Lung (tissue), 12 donors: ENCODE results near the gene OBSCN. TPM values are rescaled to one million over a fixed set of nuclear protein-coding genes. Genes with fewer than 3 reads are reported as not detected.
"Not testable (repeated sequence)": the region's sequence is repeated elsewhere in the genome, so short reads cannot be mapped to it uniquely, and the experiment has no call there.

Experiments used
- ATAC-seq: fragments of 200-7000 bp; cut with Tn5 transposase; one replicate; pipeline ENCODE4 v1.9.1; 2020; ENCODE audit warnings: moderate number of reproducible peaks; ENCODE audit not compliant: insufficient read depth, low FRiP score
- DNase-seq, 3 donors: peaks; one replicate each; pipeline ENCODE4 v3.0.0-alpha.2; 2013 to 2017
- H3K27ac ChIP-seq, 2 donors: one replicate each; pipeline ENCODE4 v1.5.1; 2013; ENCODE audit warnings: mild to moderate bottlenecking in 2 of 2, moderate library complexity in 2 of 2, control low read depth in 1 of 2, inconsistent platforms in 1 of 2, low read depth in 1 of 2, low read length in 1 of 2
- H3K27me3 ChIP-seq, 3 donors: one replicate each; pipeline ENCODE4 v1.5.1; 2013; ENCODE audit warnings: low read length in 2 of 3; ENCODE audit not compliant: control insufficient read depth in 3 of 3, insufficient read depth in 3 of 3
- H3K36me3 ChIP-seq, 4 donors: one replicate each; pipeline ENCODE4 v1.5.1; 2013; ENCODE audit warnings: low read length in 4 of 4, mild to moderate bottlenecking in 1 of 4, moderate library complexity in 1 of 4; ENCODE audit not compliant: control insufficient read depth in 4 of 4, insufficient read depth in 4 of 4
- H3K4me1 ChIP-seq, 5 donors: one replicate each; pipeline ENCODE4 v1.5.1; 2013; ENCODE audit warnings: low read length in 5 of 5, mild to moderate bottlenecking in 2 of 5, moderate library complexity in 1 of 5; ENCODE audit not compliant: control insufficient read depth in 5 of 5, insufficient read depth in 5 of 5
- H3K4me3 ChIP-seq: one replicate; pipeline ENCODE4 v1.5.1; 2013; ENCODE audit warnings: mild to moderate bottlenecking, control low read depth, moderate library complexity
- H3K9ac ChIP-seq, 2 donors: one replicate each; pipeline ENCODE4 v1.5.1; 2013; ENCODE audit warnings: low read length in 2 of 2, control low read depth in 1 of 2; ENCODE audit not compliant: insufficient read depth in 1 of 2
- H3K9me3 ChIP-seq, 4 donors: one replicate each; pipeline ENCODE4 v1.5.1; 2013; ENCODE audit warnings: low read length in 3 of 4, mild to moderate bottlenecking in 1 of 4, moderate library complexity in 1 of 4; ENCODE audit not compliant: control insufficient read depth in 4 of 4, insufficient read depth in 3 of 4
- CTCF ChIP-seq: IDR thresholded peaks from 2 replicates; pipeline ENCODE4 v1.5.1; 2012; ENCODE audit warnings: mild to moderate bottlenecking; ENCODE audit errors: control extremely low read depth, extremely low read depth
- WGBS, 2 donors: extraction: QIAGEN DNeasy Blood & Tissue Kit; methylation state at CpG; one replicate each; pipeline ENCODE4 v1.1.7; 2013; 5-methylcytosine and 5-hydroxymethylcytosine counted together
- polyA plus RNA-seq, 2 donors: library from polyadenylated mRNA; stranded (reverse); fragments of 200-250 nt; gene quantifications; one replicate each; pipeline ENCODE4 v1.2.1, GENCODE V29; 2013
- total RNA-seq, 2 donors: library from RNA; depleted of rRNA in 1 of 2; stranded (reverse); fragments of >200 nt in 1 of 2; gene quantifications; one replicate each; pipeline ENCODE4 v1.2.1, GENCODE V29; 2014 to 2021
- donor health status: control.
- donor health status: control.
- donor health status: Bipolar disorder and iron deficiency.
- donor health status: healthy.
- donor health status: DM: yes; HTN: yes; CAD: no.

The OBSCN gene
- total and polyA plus RNA-seq, 4 donors = 5.1 to 47.3 (median 25.4) TPM

GRCh38 chr1:228185641-228185965, 22.2 kb upstream of the OBSCN start:
- Histone ChIP-seq H3K27ac (no peak overlapping the region), H3K4me3 (no peak overlapping the region), H3K4me1 (peaks cover 0 to 5% (median 0%) of the 10 kb centered on the region in 5 donors), H3K27me3 (no peaks in the 10 kb centered on the region), H3K9me3 (no peaks in the 10 kb centered on the region), H3K9ac (no peak overlapping the region), H3K36me3 (peaks cover 0 to 2% (median 0%) of the 10 kb centered on the region in 4 donors)
- WGBS, 2 donors = 75 to 85% methylated on average over 11 of the region's 11 CpGs
- DNase-seq (no peak), ATAC-seq (no peak)
- TF ChIP-seq CTCF = no peak

GRCh38 chr1:228188249-228188648, 19.6 kb upstream of the OBSCN start:
- H3K4me1 ChIP-seq, DNase-seq, H3K27ac ChIP-seq, H3K27me3 ChIP-seq, H3K9me3 ChIP-seq, ATAC-seq, H3K9ac ChIP-seq, H3K4me3 ChIP-seq, H3K36me3 ChIP-seq: not testable (repeated sequence)
- WGBS, 2 donors = 85 to 86% methylated on average over 2 of the region's 2 CpGs

- no peak for TF ChIP-seq CTCF
- Histone ChIP-seq H3K4me1 (peaks cover 0 to 4% (median 0%) of the 10 kb centered on the region in 5 donors), H3K9me3 (no peaks in the 10 kb centered on the region), H3K27me3 (no peaks in the 10 kb centered on the region), H3K4me3 (no peak overlapping the region), H3K27ac (no peak overlapping the region), H3K36me3 (peaks cover 0 to 2% (median 1%) of the 10 kb centered on the region in 4 donors), H3K9ac (no peak overlapping the region)
- 87 to 94% methylated on average over 14 of the region's 14 CpGs for WGBS, 2 donors
- DNase-seq (no peak), ATAC-seq (no peak)
These were observed 17.7 kb upstream of the OBSCN start for GRCh38 chr1:228190182-228190581.

GRCh38 chr1:228190778-228191177, 17.1 kb upstream of the OBSCN start:
- ATAC-seq (no peak), DNase-seq (no peak)
- Histone ChIP-seq H3K36me3 (peaks cover 0 to 2% (median 1%) of the 10 kb centered on the region in 4 donors), H3K9me3 (no peaks in the 10 kb centered on the region), H3K4me3 (no peak overlapping the region), H3K27ac (no peak overlapping the region), H3K27me3 (no peaks in the 10 kb centered on the region), H3K4me1 (peaks cover 0 to 4% (median 0%) of the 10 kb centered on the region in 5 donors), H3K9ac (no peak overlapping the region)
- WGBS, 2 donors = 95% methylated on average over 5 of the region's 5 CpGs
- TF ChIP-seq CTCF = no peak
